ENCODE data around the gene SSH2.
"Not testable (repeated sequence)": the region's sequence is repeated elsewhere in the genome, so short reads cannot be mapped to it uniquely, and the experiment has no call there.

Gene SSH2

DNA sequence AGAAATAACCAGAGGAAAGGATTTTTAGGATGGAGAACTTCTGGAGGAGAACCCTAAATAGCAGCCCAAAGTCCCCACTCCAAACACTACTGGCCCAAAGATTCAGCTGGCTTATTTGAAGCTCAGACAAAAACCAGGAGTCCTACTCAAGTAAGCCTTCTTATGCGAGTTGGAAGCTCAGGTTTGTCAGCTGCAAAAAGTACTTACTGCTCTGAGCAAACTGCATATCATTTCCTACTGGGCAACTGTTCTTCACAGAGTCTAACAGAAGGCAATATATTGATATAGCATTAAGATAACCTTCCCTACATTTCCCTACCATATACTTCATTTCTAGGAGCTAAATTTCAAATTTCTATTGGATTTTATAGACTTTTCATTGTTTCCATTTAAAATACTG lies 231.2 kb downstream of the SSH2 start:
- DNase-seq: no peak

DNA sequence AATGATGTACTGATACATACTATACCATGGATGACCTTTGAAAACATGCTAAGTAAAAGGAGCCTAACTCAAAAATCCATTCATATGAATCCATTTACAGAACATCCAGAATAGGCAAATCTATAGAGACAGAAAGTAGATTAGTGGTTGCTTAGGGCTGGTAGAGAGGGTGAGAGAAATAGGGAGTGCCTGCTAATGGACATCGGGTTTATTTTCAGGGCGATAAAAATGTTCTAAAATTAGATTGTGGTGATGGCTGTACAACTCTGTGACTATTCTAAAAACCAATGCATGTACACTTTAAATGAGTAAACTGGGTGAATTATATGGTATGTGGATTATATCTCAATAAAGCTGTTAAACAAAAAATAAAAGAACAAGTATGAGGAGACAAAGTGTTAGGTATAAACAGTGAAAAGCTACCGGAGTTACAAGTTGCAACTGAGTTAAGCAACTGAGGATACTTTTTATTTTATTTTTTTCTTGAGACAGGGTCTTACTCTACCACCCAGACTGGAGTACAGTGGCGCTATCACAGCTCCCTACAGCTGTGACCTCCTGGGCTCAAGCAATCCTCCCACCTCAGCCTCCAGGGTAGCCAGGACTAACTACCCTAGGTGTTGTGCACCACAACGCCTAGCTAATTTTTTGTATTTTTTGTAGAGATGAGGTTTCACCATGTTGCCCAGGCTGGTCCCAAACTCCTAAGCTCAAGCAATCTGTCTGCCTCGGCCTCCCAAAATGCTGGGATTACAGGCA lies 231.8 kb downstream of the SSH2 start:
- no peak for DNase-seq

DNA sequence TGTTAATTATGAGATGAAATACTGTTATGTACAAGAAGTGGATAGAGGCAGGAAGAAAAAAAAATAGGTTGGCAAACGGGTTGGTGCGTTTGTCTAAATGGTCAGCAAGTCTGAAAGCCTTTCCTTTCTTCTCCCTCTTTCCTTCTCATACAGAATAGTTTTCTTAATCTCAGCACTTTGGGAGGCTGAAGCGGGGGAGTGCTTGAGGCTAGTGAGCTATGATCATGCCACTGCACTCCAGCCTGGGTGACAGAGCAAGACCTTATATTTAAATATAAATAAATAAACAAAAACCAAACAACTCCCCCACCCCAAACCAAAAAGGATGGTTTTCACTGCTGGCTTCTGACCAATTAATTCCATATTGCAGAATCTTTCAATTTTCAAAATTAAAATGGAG lies 232.7 kb downstream of the SSH2 start:
- DNase-seq: no peak

DNA sequence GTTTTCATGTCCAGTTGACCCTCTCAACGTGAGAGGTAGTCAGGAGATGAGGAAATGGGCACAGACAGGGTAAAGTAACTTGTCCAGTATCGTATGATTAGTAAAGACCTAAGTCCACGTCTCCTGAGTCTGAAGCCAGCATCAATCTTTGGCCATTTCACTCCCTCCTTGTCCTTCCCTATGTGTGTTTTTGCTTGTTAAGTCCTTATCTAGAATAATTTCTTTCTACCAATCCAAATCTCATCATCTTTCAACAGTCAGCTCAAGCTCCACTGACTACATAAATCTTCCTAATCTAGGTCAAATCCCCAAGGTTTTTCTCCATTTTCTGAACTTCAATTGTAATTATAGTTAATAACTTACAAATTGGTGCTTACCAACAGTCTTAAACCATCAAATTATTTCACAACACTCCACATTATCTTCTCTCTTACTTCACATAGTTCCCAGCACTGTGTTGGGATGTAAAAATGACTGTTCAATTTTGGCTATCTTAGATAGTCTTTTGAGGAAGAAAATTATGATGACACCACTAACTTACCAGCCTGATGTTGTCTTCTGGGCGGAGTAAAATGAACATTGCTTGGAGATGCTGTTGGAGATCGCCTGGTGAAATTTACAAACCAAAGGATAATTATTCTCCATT lies 235.0 kb downstream of the SSH2 start:
- DNase-seq: no peak

DNA sequence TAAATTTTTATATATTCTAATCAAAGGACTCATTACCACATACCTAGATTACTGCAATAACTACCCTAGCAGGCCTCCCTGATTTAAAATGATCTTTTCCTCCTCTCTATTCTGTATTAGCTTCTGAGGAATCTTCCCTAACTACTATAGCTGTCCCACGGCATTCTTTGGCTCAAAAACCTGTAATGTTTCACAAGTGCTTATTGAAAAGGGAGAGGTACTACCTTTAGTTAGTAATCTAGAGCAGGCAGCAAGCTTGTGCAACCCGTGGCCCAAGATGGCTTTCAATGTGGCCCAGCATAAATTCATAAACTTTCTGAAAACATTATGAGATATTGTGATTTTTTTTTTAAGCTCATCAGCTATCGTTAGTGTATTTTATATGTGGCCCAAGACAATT lies 236.3 kb downstream of the SSH2 start:
- no peak for DNase-seq

DNA sequence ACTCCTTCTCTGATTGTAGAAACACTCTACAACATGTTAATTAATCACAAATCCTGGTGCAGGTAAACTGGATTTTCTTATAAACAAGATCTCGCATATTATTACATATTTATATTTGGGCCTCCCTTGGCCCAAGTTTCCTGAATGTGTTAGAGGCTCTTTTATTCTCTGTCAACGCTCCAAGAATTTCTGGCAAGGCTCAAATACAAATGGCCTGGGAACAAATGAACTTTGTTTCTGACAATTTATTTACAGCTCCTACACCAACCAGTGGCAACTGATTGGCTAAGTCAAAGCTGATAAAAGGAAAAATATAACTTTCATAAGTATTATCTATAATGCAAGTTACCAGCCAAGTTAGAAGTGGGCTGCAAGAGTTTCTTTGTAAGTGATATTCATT lies 242.4 kb downstream of the SSH2 start:
- DNase-seq: no peak

DNA sequence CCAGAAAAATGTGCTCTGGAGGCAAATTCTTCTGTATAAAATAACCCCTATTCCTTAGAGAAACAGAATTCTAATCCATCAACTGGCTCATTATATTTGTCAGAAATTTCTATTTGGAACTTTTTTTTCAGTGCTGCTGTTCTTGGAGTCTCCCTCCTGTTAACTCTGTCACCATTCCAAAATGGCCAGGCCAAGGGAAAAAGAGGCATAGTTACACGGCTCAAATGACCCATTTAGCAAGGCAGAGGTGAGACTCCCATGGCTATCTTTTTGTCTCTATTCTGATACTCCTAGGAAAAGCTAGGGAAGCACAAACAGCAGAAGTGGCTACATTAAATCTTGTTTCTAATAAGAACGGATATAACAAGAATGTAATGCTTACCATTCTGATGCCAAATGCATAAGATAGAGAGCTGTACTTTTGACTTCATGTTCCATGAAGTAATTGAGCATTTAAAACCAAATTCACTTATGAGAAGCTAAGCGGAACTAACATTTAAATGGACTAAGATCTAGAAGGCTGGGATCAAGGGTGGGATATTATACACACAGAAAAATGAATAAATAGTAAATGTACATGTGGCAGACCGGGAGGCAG lies 242.9 kb downstream of the SSH2 start:
- DNase-seq: no peak

DNA sequence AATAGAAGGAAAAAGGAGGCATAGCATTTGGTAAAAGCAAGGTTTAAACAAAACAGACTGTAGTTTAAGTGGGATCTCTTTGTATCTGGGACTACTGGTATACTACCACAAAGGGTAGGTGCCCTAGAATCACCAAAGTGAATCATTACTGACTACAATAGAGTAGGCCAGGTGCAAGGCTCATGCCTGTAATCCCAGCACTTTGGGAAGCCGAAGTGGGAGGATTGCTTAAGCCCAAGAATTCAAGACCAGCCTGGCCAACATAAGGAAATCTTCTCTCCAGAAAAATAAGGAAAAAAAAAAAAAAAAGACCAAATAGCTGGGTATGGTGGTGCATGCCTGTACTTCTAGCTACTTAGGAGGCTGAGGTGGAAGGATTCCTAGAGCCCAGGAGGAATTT lies 246.5 kb downstream of the SSH2 start:
- no peak for DNase-seq

DNA sequence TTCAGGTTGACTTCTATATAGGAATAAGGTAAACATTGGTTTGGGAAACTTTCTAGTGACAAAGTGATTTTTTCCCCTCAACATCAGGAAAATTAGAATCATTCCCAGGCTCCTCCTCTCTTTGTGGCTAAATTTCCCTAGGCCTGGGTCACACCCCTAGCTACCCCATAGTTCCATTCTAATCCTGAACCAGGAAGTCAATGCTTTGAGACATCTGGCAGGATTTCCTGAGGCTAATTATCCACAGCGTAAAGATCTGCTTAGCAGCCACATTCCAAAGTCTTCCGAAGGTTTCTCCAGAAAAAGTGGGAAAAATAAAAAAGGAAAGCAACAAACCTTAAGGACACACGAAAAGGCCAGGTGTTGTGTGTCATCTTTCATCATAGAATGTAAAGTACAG lies 247.0 kb downstream of the SSH2 start:
- no peak for DNase-seq

DNA sequence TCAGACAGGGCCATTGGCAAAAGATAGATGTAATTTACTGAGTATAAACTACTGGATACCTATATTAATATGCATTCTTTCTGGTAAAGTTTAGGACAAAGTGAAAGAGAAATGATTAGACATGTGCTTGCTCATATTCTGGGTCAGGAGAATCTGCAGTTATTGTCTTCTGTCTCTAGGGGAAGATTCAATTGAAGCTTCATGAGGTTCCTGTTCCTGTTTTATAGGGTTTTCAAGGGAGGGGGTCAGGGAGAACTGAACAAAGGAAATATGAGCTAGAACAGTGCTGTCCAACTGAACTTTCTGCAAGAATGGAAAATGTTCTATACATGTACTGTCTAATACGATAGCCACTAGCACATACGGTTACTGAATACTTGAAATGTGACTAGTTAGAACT lies 248.0 kb downstream of the SSH2 start:
- no peak for DNase-seq

DNA sequence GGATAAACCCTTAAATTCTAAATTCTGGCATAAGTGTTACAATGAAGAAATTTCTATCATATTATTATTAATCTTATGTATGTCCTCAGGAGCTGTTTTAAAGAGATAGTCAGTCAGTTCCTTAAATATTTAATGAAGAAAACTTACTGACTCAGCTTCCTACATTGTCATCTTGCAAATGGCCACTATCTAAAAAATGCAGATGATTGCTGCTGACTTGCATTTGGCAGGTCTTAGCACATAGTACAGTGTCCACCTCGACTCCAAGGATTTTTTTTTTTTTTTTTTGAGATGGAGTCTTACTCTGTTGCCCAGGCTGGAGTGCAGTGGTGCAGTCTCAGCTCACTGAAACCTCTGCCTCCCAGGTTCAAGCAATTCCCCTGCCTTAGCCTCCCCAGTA lies 252.2 kb downstream of the SSH2 start:
- DNase-seq: no peak

DNA sequence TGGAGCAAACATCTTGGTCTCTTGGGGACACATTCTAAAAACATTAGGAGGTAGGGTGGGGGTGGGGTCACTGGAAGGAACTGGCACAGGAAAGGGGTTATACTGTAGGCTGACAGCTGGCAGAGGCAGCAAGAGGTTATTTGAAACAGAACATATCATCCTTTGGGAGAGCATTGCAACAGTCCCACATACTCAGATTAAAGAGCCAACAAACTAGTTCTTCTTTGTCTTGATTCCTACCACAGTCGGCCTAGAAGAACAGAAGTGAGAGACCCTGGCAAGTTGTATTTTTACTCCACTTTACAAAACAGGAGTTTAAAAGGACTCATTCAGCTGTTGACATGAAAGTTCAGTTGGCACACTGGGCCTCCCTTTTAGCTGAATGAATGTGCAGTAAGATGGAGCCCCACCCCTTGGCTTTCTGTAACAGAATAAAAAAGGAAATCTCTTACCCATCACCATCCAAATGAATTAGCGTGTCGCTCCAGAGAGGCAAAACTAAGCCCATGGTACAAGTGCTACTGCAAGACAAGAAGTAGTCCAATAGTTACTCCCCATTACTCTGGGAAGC lies 252.7 kb downstream of the SSH2 start:
- no peak for DNase-seq

DNA sequence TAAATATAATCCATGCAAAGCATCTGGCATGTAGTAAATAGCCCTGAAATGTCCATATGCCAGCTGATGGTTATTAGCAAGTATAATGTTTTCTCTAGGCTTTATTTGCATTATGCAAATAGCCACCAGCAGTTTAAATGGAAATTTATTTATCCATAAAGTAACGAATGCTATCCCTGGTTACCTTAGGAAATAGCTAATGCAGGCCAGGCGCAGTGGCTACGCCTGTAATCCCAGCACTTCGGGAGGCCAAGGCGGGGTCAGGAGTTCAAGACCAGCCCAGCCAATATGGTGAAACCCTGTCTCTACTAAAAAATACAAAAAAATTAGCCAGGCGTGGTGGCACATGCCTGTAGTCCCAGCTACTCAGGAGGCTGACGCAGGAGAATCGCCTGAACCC lies 254.1 kb downstream of the SSH2 start:
- DNase-seq: not testable (repeated sequence)

DNA sequence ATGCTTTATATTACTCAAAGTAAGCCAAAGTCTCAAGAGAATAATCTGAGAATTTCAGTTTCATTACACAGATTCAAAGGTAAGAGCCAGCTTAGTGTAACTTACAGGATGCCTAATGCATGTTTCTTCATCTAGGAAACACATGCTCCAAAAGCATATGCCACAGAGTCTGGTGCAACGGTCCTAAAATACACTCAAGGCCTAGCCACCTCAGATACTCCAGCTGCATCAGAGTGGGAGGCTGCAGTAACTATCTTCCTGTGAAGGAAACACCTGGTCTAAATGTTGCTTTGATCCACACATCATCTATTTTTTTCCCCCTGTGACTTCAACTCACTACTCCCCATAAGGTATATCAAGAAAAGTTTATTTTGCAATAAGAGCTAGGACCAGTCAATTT lies 255.7 kb downstream of the SSH2 start:
- DNase-seq: no peak

DNA sequence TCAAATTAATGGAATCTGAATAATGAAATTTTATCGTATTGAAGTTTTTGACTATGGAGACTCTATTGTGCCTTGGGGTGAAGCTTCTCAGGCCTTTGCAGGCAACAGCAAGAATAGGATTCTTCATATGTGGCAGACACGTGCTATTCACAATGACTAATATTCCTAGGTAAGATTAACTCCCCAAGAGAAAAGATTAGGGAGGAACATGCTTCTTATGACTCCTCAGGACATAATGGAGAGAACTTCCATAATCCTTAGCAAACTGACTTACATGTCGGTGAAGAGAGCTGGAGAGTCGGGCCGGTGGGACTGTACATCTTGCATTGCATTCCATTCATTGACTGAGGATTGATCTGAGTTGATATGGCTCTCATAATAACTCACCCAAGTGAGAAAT lies 258.4 kb downstream of the SSH2 start:
- no peak for DNase-seq

DNA sequence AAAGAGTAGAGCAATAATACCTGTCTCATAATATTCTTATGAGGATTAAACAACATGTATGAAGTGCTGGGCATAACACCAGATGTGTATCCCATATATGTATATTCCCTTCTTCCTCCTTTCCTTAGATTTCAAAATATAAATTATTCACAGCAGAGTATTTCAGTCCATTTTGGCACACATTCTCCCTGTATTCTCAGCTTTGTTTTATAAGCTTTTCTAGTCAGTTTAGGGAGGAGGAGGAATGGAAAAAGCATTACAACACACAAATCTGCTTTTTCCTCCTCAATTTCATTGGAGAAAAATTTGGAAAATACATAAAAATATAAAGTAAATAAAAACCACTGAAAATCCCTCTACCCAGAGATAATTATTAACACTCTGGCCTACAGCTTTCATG lies 260.8 kb downstream of the SSH2 start:
- no peak for DNase-seq

DNA sequence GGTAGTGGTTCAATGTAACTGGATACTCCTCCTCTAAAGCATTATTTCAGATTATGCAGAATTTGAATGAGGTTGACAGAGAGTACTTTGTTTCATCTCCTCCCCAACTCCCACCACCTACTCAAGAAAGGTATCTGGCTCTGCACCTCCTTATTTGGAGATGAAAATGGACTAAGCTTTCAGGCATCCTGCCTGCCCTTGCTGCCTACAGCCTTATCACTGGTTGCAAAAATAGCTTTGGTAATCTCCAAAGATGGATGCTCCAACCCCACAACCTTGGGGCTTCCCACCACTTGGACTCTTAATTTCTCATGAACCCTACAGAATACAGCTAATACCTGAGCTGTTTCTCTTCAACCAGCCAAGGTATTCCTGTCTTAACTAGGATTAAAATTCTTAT lies 262.1 kb downstream of the SSH2 start:
- no peak for DNase-seq

DNA sequence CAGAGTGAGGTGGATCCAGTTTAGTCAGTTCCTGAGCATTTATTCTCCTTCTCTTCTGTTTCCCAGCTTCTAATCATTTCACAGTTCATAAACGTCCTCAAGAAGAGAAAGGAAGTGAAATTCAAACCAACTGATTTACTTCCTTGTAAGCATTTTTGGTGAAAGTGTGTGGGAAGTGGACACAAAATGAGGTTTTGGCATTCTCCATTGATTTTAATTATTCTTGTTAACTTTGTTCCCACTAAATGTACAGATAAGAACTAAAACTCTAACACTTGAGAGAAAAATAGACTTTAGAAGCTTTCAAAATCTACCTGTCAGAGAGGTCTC lies 264.6 kb downstream of the SSH2 start:
- no peak for DNase-seq

DNA sequence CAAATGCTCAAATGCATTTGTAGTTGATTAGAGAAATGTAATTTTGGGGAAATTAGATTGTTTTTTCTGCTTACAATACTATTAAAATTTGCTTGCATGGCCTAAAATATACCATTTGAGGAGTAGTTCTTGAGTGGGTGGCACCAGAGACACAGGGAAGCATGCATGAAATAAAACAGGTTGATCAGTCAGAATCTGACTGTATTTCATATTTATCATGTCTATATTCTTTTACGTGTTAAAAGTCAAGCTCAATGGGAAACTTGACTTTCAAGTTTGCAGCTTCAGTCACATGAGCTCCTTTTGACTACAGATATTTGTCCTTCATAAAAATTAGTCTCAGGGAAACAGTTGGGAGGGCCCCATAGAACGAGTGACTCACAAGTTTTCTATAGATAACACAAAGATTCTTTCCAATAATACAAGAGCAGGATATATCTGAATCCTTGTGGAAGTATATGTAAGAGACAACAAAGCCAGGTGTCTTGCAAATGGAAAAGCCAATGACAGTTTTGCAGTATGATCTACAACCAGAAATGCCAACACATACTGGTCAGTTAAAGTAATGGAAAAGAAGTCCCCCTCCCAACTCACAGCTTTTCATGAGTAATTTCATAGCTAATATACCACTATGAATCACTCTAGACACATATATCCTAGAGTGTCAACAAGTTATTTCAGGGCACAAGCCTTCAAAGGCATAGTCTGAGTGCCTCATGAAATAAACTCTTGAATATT lies 265.1 kb downstream of the SSH2 start:
- no peak for DNase-seq

DNA sequence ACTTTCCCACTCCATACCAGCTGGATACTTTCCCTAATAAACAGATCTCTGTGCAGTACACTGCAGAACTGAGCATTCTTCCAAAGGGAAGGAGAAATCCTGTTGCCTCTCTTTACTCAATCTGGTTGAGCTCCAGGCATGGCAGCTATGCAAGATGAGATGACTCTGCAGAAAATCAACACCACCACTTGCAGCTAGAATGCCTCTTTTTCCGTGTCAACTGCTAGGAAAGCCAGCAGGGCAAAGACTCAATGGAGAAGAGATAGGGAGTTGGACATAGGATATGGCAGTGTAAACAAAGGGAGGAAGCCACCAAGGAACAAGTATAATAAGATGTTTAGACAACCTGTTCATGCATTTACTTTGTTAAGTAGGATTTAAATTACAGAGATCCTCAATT lies 266.9 kb downstream of the SSH2 start:
- DNase-seq: no peak

DNA sequence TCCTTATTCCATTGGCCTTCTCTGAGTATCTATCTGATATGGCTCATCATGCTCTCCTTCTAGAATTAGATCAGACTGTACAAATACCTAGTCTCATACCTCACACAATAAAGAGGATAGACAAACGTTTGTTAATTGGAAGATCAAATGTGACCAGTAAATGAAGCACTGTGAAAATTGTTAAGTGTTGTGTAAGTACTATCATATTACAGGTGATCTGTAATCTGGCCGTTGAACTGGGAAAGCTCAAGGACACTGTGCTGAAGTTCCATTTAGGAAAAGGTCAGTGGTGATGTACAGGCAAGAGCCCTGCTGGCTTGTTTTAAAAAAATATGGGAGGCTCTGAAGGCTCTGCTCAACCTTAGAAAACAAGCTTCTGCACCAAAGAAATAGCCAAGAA lies 268.8 kb downstream of the SSH2 start:
- DNase-seq: no peak

DNA sequence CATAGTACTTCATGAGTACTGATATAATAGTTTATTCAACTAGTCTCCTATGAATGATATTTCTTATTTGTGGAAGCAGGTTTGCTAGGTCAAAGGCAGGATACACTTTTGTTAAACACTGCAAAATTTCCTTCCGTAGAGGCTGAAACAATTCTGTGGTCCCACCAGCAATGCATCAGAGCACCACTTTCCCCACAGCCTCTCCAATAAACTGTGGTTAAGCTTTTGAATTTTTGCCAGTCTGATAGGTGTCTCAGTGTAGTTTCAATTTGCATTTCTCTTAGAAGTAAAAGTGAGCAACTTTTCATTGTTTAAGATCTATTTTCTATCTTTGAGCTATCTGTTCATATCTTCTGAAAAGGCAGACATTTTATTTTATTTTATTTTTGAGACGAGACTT lies 270.9 kb downstream of the SSH2 start:
- DNase-seq: no peak

DNA sequence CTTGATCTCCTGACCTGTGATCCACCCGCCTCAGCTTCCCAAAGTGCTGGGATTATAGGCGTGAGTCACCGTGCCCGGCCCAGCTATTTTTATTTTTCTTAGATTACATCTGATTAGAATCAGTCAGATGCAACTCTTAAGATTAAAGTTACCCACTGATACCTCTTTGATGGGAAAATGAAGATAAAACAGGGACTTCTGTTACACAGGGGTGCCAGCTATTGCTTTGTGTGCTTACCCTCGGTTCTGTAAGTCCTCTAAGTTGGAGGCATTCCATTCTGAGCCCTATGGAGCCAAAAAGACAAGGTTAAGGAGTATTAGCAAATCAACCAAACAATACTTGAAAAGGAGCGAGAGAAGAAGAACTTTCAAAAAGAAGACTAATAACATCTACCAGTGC lies 274.7 kb downstream of the SSH2 start:
- no peak for DNase-seq
